Mammary microvascular endothelial cell (primary cell): Measurements from ENCODE around the gene PCDHA5. TPM values are rescaled to one million over a fixed set of nuclear protein-coding genes. Genes with fewer than 3 reads are reported as not detected.

Source experiments
- total RNA-seq: library from RNA; depleted of rRNA; stranded (reverse); fragments of >200 nt; gene quantifications from 2 replicates; pipeline ENCODE4 v1.2.3, GENCODE V29; 2015

The PCDHA5 gene
- total RNA-seq, 1 donor from 2014 or later: not detected

Other genes starting within 250 kb of the PCDHA5 start
- gene CD14, start 188.4 kb upstream of the PCDHA5 start, total RNA-seq: 0.20 and 0.60 TPM in 2 replicates
- 30.0 and 36.1 TPM in 2 replicates for gene TMCO6, start 182.2 kb upstream of the PCDHA5 start, total RNA-seq
- 58.5 and 60.6 TPM in 2 replicates for gene NDUFA2, start 174.0 kb upstream of the PCDHA5 start, total RNA-seq
- gene IK, start 173.8 kb upstream of the PCDHA5 start, total RNA-seq: 64.9 and 80.8 TPM in 2 replicates
- 20.2 and 20.4 TPM in 2 replicates for gene WDR55, start 156.7 kb upstream of the PCDHA5 start, total RNA-seq
- gene DND1, start 148.0 kb upstream of the PCDHA5 start, total RNA-seq: 0.10 and 0.80 TPM in 2 replicates
- 78.0 and 83.4 TPM in 2 replicates for gene HARS1, start 130.2 kb upstream of the PCDHA5 start, total RNA-seq
- 21.4 and 28.1 TPM in 2 replicates for gene HARS2, start 130.2 kb upstream of the PCDHA5 start, total RNA-seq
- gene ZMAT2, start 121.2 kb upstream of the PCDHA5 start, total RNA-seq: 34.9 and 45.4 TPM in 2 replicates
- not detected in 2 replicates for gene PCDHA1, start 35.5 kb upstream of the PCDHA5 start, total RNA-seq
- 0.10 TPM in 1 of 2 replicates, not detected in the other for gene PCDHA2, start 26.8 kb upstream of the PCDHA5 start, total RNA-seq
- 0.20 TPM in 1 of 2 replicates, not detected in the other for gene PCDHA3, start 20.6 kb upstream of the PCDHA5 start, total RNA-seq
- 0.05 TPM in 1 of 2 replicates, not detected in the other for gene PCDHA4, start 14.5 kb upstream of the PCDHA5 start, total RNA-seq
- 0.27 TPM in 1 of 2 replicates, not detected in the other for gene PCDHA6, start 6.3 kb downstream of the PCDHA5 start, total RNA-seq
- 0.20 TPM in 1 of 2 replicates, not detected in the other for gene PCDHA7, start 12.7 kb downstream of the PCDHA5 start, total RNA-seq
- gene PCDHA8, start 19.6 kb downstream of the PCDHA5 start, total RNA-seq: not detected in 2 replicates
- gene PCDHA9, start 26.8 kb downstream of the PCDHA5 start, total RNA-seq: 0.13 TPM in 1 of 2 replicates, not detected in the other
- gene PCDHA10, start 34.3 kb downstream of the PCDHA5 start, total RNA-seq: 0.13 TPM in 1 of 2 replicates, not detected in the other
- under 0.01 and 0.05 TPM in 2 replicates for gene PCDHA11, start 47.3 kb downstream of the PCDHA5 start, total RNA-seq
- gene PCDHA12, start 53.7 kb downstream of the PCDHA5 start, total RNA-seq: not detected in 2 replicates
- not detected in 2 replicates for gene PCDHA13, start 60.5 kb downstream of the PCDHA5 start, total RNA-seq
- not detected in 2 replicates for gene PCDHAC1, start 104.7 kb downstream of the PCDHA5 start, total RNA-seq
- gene PCDHAC2, start 144.9 kb downstream of the PCDHA5 start, total RNA-seq: 0.64 and 0.73 TPM in 2 replicates
- not detected in 2 replicates for gene PCDHB1, start 229.8 kb downstream of the PCDHA5 start, total RNA-seq